GM23338 (cell line): ENCODE measurements around the gene DCP2.

Experiments used
- CREB1 ChIP-seq: fragments of 250-450 bp; sonication (Bioruptor Pico); IDR thresholded peaks from 2 replicates; pipeline ENCODE4 v1.5.0; 2020; ENCODE audit warnings: low read depth, mild to moderate bottlenecking, moderate library complexity
- EZH2 ChIP-seq: fragments of 200-600 bp; sonication (generic); IDR thresholded peaks from one replicate; pipeline ENCODE4 v1.8.0; 2017; ENCODE audit warnings: antibody characterized with exemption, mild to moderate bottlenecking, low read depth; ENCODE audit not compliant: unreplicated experiment
- EZH2phosphoT487 ChIP-seq: fragments of 200-600 bp; sonication (generic); IDR thresholded peaks from one replicate; pipeline ENCODE4 v1.8.1; 2018; ENCODE audit warnings: antibody characterized with exemption; ENCODE audit not compliant: unreplicated experiment
- JUNB ChIP-seq: IDR thresholded peaks from one replicate; pipeline ENCODE4 v1.6.1; 2016; ENCODE audit warnings: antibody characterized with exemption; ENCODE audit not compliant: unreplicated experiment
- NANOG ChIP-seq: IDR thresholded peaks from 2 replicates; pipeline ENCODE4 v1.6.1; 2016; ENCODE audit warnings: antibody characterized with exemption, borderline replicate concordance
- POLR2AphosphoS5 ChIP-seq: IDR thresholded peaks from 2 replicates; pipeline ENCODE4 v1.6.1; 2016; ENCODE audit warnings: antibody characterized with exemption, low read depth
- ZNF114 ChIP-seq: fragments of 250-450 bp; sonication (Bioruptor Pico); IDR thresholded peaks from 2 replicates; pipeline ENCODE4 v1.5.0; 2020; ENCODE audit warnings: mild to moderate bottlenecking, moderate library complexity
- TF ChIP-seq, protein P1 (sequence below), 2 experiments: fragments of 200-600 bp in 1 of 2; sonication (generic) in 1 of 2; conservative IDR thresholded peaks; 2 replicates each; pipeline versions ENCODE4 v1.5.1 to v1.6.1; 2016 to 2017; ENCODE audit warnings: antibody characterized with exemption in 2 of 2, low read depth in 2 of 2, mild to moderate bottlenecking in 2 of 2, moderate library complexity in 1 of 2
- TF ChIP-seq, protein P2 (sequence below): IDR thresholded peaks from one replicate; pipeline ENCODE4 v1.6.1; 2018; ENCODE audit warnings: antibody characterized with exemption; ENCODE audit not compliant: unreplicated experiment
- TF ChIP-seq, protein P3 (sequence below): IDR thresholded peaks from 2 replicates; pipeline ENCODE4 v1.6.1; 2016; ENCODE audit warnings: antibody characterized with exemption

DNA sequence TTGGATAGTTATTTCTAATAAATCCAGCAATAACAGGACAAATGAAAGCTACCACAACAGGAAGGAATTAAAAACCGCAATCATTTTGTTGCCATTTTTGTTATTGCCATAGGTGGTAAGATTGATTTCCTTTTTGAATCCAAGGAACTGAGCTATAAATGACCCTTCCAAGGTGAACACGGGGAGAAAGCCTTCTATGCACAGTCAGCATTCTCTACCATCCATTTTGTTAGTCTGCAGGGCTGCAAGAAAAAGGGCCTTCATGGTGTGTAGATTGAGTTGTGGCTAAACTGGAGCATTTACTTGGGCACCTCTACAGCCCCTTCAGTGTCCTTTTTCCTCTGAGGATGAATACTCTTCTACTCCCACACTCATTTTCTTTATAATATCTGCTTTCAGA, 35.9 kb upstream of the DCP2 start:
- TF ChIP-seq, protein P1, sequence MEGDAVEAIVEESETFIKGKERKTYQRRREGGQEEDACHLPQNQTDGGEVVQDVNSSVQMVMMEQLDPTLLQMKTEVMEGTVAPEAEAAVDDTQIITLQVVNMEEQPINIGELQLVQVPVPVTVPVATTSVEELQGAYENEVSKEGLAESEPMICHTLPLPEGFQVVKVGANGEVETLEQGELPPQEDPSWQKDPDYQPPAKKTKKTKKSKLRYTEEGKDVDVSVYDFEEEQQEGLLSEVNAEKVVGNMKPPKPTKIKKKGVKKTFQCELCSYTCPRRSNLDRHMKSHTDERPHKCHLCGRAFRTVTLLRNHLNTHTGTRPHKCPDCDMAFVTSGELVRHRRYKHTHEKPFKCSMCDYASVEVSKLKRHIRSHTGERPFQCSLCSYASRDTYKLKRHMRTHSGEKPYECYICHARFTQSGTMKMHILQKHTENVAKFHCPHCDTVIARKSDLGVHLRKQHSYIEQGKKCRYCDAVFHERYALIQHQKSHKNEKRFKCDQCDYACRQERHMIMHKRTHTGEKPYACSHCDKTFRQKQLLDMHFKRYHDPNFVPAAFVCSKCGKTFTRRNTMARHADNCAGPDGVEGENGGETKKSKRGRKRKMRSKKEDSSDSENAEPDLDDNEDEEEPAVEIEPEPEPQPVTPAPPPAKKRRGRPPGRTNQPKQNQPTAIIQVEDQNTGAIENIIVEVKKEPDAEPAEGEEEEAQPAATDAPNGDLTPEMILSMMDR (conservative IDR thresholded peaks at IDR 0.05; ENCODE audit: low read depth in 2 of 2) = no peak
- TF ChIP-seq JUNB (no peak), CREB1 (CRISPR knock-in tag) (no peak), EZH2phosphoT487 (no peak), POLR2AphosphoS5 (no peak), EZH2 (no peak), ZNF114 (CRISPR knock-in tag) (no peak), NANOG (no peak)
- TF ChIP-seq, protein P2, sequence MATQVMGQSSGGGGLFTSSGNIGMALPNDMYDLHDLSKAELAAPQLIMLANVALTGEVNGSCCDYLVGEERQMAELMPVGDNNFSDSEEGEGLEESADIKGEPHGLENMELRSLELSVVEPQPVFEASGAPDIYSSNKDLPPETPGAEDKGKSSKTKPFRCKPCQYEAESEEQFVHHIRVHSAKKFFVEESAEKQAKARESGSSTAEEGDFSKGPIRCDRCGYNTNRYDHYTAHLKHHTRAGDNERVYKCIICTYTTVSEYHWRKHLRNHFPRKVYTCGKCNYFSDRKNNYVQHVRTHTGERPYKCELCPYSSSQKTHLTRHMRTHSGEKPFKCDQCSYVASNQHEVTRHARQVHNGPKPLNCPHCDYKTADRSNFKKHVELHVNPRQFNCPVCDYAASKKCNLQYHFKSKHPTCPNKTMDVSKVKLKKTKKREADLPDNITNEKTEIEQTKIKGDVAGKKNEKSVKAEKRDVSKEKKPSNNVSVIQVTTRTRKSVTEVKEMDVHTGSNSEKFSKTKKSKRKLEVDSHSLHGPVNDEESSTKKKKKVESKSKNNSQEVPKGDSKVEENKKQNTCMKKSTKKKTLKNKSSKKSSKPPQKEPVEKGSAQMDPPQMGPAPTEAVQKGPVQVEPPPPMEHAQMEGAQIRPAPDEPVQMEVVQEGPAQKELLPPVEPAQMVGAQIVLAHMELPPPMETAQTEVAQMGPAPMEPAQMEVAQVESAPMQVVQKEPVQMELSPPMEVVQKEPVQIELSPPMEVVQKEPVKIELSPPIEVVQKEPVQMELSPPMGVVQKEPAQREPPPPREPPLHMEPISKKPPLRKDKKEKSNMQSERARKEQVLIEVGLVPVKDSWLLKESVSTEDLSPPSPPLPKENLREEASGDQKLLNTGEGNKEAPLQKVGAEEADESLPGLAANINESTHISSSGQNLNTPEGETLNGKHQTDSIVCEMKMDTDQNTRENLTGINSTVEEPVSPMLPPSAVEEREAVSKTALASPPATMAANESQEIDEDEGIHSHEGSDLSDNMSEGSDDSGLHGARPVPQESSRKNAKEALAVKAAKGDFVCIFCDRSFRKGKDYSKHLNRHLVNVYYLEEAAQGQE = no peak
- TF ChIP-seq, protein P3, sequence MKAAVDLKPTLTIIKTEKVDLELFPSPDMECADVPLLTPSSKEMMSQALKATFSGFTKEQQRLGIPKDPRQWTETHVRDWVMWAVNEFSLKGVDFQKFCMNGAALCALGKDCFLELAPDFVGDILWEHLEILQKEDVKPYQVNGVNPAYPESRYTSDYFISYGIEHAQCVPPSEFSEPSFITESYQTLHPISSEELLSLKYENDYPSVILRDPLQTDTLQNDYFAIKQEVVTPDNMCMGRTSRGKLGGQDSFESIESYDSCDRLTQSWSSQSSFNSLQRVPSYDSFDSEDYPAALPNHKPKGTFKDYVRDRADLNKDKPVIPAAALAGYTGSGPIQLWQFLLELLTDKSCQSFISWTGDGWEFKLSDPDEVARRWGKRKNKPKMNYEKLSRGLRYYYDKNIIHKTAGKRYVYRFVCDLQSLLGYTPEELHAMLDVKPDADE = no peak
